Nephron progenitor cell (in vitro differentiated cells): ENCODE data around the gene HIGD1A.
A peak's percentile ranks its signal among the peaks of the same experiment; 100 is the strongest.
"Not testable (repeated sequence)": the region's sequence is repeated elsewhere in the genome, so short reads cannot be mapped to it uniquely, and the experiment has no call there.

Source experiments
- DNase-seq: peaks from one replicate; pipeline ENCODE4 v3.0.0; 2021
- H3K27ac Mint-ChIP-seq: 2 replicates; pipeline ENCODE4 v1.8.0; 2021; ENCODE audit warnings: mild to moderate bottlenecking, moderate library complexity, mixed read lengths
- H3K27me3 Mint-ChIP-seq: 2 replicates; pipeline ENCODE4 v1.8.0; 2021; ENCODE audit warnings: mild to moderate bottlenecking, low read depth, mixed read lengths; ENCODE audit not compliant: poor library complexity
- H3K36me3 Mint-ChIP-seq: 2 replicates; pipeline ENCODE4 v1.8.0; 2021; ENCODE audit warnings: low read depth, mixed read lengths
- H3K4me1 Mint-ChIP-seq: 2 replicates; pipeline ENCODE4 v1.8.0; 2021; ENCODE audit warnings: mixed read lengths
- H3K4me3 Mint-ChIP-seq: 2 replicates; pipeline ENCODE4 v1.8.0; 2021; ENCODE audit warnings: mild to moderate bottlenecking, moderate library complexity, mixed read lengths
- H3K9me3 Mint-ChIP-seq: 2 replicates; pipeline ENCODE4 v1.8.0; 2021; ENCODE audit warnings: mild to moderate bottlenecking, moderate library complexity, mixed read lengths
- TF ChIP-seq, protein P1 (sequence below): fragments of 200-600 bp; sonication (generic); IDR thresholded peaks from 2 replicates; pipeline ENCODE4 v1.5.0; 2021; ENCODE audit warnings: antibody characterized with exemption

Gene HIGD1A

DNA sequence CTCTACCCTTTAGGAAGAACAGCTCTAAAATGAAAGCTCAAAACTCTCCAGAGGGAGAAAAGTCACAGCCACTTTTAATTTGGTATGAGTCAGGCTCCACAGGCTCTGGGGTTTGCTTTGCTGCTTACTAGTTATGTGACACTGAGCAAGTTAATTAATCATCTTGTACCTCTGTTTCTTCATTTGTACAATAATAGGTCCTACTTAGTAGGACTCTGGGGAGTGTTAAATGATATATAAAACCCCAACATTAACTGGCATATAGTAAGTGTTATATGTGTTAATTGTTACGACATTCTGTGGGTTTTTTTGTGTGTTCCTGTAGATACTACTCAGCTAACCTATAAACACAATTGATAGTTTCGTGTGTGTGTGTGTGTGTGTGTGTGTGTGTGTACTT is 11.5 kb upstream of the HIGD1A start:
- no peak overlapping the region for H3K27ac Mint-ChIP-seq
- no peak overlapping the region for H3K4me3 Mint-ChIP-seq
- no peaks in the 10 kb centered on the region for H3K27me3 Mint-ChIP-seq
- no peaks in the 10 kb centered on the region for H3K36me3 Mint-ChIP-seq
- TF ChIP-seq, protein P1, sequence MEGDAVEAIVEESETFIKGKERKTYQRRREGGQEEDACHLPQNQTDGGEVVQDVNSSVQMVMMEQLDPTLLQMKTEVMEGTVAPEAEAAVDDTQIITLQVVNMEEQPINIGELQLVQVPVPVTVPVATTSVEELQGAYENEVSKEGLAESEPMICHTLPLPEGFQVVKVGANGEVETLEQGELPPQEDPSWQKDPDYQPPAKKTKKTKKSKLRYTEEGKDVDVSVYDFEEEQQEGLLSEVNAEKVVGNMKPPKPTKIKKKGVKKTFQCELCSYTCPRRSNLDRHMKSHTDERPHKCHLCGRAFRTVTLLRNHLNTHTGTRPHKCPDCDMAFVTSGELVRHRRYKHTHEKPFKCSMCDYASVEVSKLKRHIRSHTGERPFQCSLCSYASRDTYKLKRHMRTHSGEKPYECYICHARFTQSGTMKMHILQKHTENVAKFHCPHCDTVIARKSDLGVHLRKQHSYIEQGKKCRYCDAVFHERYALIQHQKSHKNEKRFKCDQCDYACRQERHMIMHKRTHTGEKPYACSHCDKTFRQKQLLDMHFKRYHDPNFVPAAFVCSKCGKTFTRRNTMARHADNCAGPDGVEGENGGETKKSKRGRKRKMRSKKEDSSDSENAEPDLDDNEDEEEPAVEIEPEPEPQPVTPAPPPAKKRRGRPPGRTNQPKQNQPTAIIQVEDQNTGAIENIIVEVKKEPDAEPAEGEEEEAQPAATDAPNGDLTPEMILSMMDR, result no peak
- DNase-seq, result no peak
- H3K4me1 Mint-ChIP-seq, result peaks cover 29% of the 10 kb centered on the region
- H3K9me3 Mint-ChIP-seq, result no peaks in the 10 kb centered on the region

DNA sequence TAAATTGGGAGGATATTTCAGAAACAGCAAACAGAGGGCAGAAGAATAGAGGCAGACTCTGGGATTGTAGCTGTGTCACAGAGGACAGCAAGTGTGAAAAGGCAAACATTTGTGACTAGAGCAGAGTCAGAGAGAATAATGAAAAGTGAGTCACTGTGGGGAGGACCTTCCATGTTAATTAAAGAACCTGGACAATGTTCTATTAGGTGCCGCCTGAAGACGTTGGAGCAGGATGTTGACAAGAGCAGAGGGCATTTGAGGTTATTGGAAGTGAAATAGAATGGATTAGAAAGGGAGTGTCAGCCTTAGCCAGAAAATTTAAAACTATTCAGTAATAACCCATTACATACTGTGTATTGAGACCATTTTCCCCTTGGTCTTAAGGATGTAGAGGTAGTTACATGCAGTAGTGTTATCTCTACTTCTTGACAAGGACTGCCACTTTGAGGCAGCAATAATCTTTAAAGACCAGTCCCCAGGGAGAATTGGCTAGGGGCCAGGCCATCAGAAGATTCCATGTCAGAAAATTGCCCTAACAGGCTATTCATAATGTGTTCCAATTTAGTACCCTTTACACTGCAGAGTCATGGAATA is 10.7 kb upstream of the HIGD1A start:
- no peak overlapping the region for H3K27ac Mint-ChIP-seq
- DNase-seq, result no peak
- peaks cover 33% of the 10 kb centered on the region for H3K4me1 Mint-ChIP-seq
- H3K36me3 Mint-ChIP-seq, result no peaks in the 10 kb centered on the region
- peaks cover 4% of the 10 kb centered on the region for H3K27me3 Mint-ChIP-seq
- no peaks in the 10 kb centered on the region for H3K9me3 Mint-ChIP-seq
- TF ChIP-seq, protein P1, result no peak
- no peak overlapping the region for H3K4me3 Mint-ChIP-seq

DNA sequence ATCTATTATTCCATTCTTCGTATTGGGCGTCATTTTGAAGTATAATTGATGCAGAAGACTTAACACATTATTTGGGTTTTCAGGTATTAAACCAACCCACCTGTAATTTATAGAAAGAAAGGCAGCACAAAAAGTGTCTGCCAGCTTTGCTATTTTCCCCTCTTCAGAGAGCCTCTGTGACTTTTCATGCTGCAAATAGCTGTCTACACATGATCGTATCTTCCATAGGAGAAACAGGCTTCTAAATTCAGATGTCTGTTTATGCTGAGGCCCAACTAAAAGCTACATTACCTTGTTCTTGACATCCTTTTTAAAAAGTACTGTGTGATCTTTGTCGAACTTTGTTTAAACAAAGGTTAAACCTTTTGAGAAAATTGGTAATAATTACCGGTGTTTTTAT is 10.0 kb upstream of the HIGD1A start:
- peaks cover 25% of the 10 kb centered on the region for H3K4me1 Mint-ChIP-seq
- no peak overlapping the region for H3K27ac Mint-ChIP-seq
- TF ChIP-seq, protein P1, result no peak
- H3K27me3 Mint-ChIP-seq, result peaks cover 4% of the 10 kb centered on the region
- H3K4me3 Mint-ChIP-seq, result no peak overlapping the region
- no peaks in the 10 kb centered on the region for H3K9me3 Mint-ChIP-seq
- H3K36me3 Mint-ChIP-seq, result no peaks in the 10 kb centered on the region
- no peak for DNase-seq

DNA sequence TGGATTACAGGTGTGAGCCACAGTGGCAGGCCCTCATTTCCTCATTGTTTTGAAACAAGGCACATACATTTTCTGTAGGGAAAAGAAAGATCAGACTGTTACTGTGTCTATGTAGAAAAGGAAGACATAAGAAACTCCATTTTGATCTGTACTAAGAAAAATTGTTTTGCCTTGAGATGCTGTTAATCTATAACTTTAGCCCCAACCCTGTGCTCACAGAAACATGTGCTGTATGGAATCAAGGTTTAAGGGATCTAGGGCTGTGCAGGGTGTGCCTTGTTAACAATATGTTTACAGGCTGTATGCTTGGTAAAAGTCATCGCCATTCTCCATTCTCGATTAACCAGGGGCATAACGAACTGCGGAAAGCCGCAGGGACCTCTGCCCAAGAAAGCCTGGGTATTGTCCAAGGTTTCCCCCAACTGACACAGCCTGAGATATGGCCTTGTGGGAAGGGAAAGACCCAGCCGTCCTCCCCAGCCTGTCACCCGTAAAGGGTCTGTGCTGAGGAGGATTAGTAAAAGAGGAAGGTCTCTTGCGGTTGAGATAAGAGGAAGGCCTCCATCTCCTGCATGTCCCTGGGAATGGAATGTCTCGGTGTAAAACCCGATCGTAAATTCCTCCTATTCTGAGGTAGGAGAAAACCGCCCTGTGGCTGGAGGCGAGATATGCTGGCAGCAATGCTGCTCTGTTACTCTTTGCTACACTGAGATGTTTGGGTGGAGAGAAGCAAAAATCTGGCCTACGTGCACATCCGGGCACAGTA is 7.0 kb upstream of the HIGD1A start:
- H3K4me1 Mint-ChIP-seq, result peaks cover 24% of the 10 kb centered on the region
- H3K4me3 Mint-ChIP-seq, H3K27ac Mint-ChIP-seq, H3K36me3 Mint-ChIP-seq, H3K9me3 Mint-ChIP-seq: not testable (repeated sequence)
- H3K27me3 Mint-ChIP-seq, result peaks cover 10% of the 10 kb centered on the region
- DNase-seq, result peak; percentile 16

DNA sequence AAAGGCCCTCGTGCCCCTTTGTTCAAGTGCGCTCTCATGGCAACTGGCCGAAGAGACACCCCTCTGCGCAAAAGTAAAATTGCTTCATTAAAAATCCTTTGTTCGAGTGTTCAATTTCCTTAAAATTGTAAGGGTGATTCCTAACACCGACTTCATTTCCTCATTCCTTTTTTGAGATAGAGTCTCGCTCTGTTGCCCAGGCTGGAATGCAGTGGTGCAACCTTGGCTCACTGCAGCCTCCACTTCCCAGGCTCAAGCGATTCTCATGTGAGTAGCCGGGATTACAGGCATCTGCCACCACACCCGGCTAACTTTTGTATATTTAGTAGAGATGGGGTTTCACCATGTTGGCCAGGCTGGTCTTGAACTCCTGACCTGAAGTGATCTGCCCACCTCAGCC is 6.4 kb upstream of the HIGD1A start:
- DNase-seq, H3K27ac Mint-ChIP-seq, H3K9me3 Mint-ChIP-seq, H3K4me3 Mint-ChIP-seq, H3K36me3 Mint-ChIP-seq: not testable (repeated sequence)
- Mint-ChIP-seq H3K4me1 (peaks cover 26% of the 10 kb centered on the region), H3K27me3 (peaks cover 12% of the 10 kb centered on the region)

DNA sequence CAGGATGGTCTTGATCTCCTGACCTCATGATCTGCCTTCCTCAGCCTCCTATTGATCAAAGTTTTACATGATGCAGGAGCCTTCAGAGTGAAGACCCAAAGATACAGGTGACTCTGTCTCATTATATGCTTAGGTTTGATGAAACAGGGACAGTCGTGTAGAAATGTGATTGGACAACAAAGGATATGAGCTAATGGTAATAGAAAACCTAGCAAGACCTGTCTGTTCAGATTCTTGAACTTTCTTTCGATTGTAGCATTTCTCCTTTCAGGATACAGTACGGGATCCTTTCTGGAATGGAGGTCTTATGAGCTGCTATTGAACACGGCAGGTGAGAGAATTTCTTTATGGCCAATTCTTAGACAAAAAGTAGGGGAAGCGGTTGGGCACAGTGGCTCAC is 4.9 kb upstream of the HIGD1A start, which contains the start of gene ACKR2:
ACKR2 (plus strand) TSS at position 244 of the 400 bp plus-strand sequence. CDS start 55,058 bp downstream, outside the sequence.
- Mint-ChIP-seq H3K9me3 (no peaks in the 10 kb centered on the region), H3K36me3 (no peaks in the 10 kb centered on the region), H3K4me3 (no peak within 1 kb of the TSS), H3K27me3 (peaks cover 15% of the 10 kb centered on the region), H3K27ac (peak within 1 kb of the TSS; percentile 6), H3K4me1 (peaks cover 29% of the 10 kb centered on the region)
- DNase-seq, result no peak
- TF ChIP-seq, protein P1, result no peak

DNA sequence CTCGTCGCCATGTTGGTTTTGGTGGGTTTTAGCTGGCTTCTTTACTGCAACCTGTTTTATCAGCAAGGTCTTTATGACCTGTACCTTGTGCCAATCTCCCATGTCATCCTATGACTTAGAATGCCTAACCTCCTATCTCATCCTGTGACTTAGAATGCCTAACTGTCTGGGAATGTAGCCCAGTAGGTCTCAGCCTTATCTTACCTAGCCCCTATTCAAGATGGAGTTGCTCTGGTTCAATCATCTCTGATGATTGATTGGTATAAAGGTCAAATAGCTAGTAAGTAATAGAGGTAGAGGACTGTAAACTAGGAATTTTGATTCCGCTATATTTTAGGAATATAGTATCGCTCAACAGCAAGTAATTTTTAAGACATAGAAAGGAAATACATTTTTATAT is 3.6 kb upstream of the HIGD1A start:
- Mint-ChIP-seq H3K27ac (no peak overlapping the region), H3K4me3 (no peak overlapping the region), H3K36me3 (no peaks in the 10 kb centered on the region), H3K27me3 (peaks cover 15% of the 10 kb centered on the region), H3K4me1 (peaks cover 42% of the 10 kb centered on the region), H3K9me3 (no peaks in the 10 kb centered on the region)
- no peak for DNase-seq
- TF ChIP-seq, protein P1, result no peak
